K562 (cell line): Measurements from ENCODE around the gene BEST4. TPM values are rescaled to one million over a fixed set of nuclear protein-coding genes. Genes with fewer than 3 reads are reported as not detected.

Source experiments
- CHD7 ChIP-seq: fragments of 200-600 bp; sonication (generic); IDR thresholded peaks from one replicate; pipeline ENCODE4 v1.6.1; 2012; ENCODE audit warnings: mild to moderate bottlenecking, low read depth, low read length, inconsistent platforms
- KAT7 ChIP-seq: sonication (generic); formaldehyde crosslinking; IDR thresholded peaks from 2 replicates; pipeline ENCODE4 v1.8.0; 2022; ENCODE audit warnings: missing genetic modification reagents, mild to moderate bottlenecking, borderline replicate concordance
- NR1H2 ChIP-seq: sonication (generic); formaldehyde crosslinking; IDR thresholded peaks from 2 replicates; pipeline ENCODE4 v1.4.0; 2020; ENCODE audit warnings: mild to moderate bottlenecking, missing genetic modification reagents
- RERE ChIP-seq: sonication (generic); formaldehyde crosslinking; IDR thresholded peaks from 2 replicates; pipeline ENCODE4 v1.8.0; 2023; ENCODE audit warnings: missing genetic modification reagents, mild to moderate bottlenecking, borderline replicate concordance
- ZBTB12 ChIP-seq: fragments of 250-450 bp; sonication (Bioruptor Pico); IDR thresholded peaks from 2 replicates; pipeline ENCODE4 v1.4.0; 2020
- ZNF121 ChIP-seq: sonication (generic); formaldehyde crosslinking; conservative IDR thresholded peaks from 2 replicates; pipeline ENCODE4 v1.8.0; 2022; ENCODE audit warnings: missing genetic modification reagents
- polyA plus RNA-seq, 8 experiments: library from polyadenylated mRNA; depleted of rRNA in 4 of 8; stranded (reverse) in 5 of 8; unstranded in 3 of 8; fragments of >200 nt; fragmentation: Nextera tagmentation in 2 of 8; fragmentation: Illumina TruSeq in 1 of 8; extraction: Ambion mirVana in 2 of 8; extraction: Trizol in 1 of 8; gene quantifications; 2 replicates each; pipeline versions ENCODE4 v1.2.1 to v1.2.3, GENCODE V29; 2011 to 2014; ENCODE audit warnings: inconsistent platforms in 1 of 8, missing spikeins in 1 of 8
- total RNA-seq, 7 experiments: library from RNA; depleted of rRNA in 6 of 7; stranded (reverse); fragments of >200 nt in 6 of 7; fragmentation: Illumina TruSeq in 2 of 7; extraction: Trizol in 2 of 7; gene quantifications; 2 replicates each; pipeline versions ENCODE4 v1.2.1 to v1.2.3, GENCODE V29; 2011 to 2021; ENCODE audit warnings: low replicate concordance in 1 of 7

BEST4 gene
- total and polyA plus RNA-seq, 9 of the 15 experiments (the other 6 are each of a cell fraction or from before 2014, with no cell fraction given) = 0.07 to 0.11 TPM; not detected in 7

- TF ChIP-seq CHD7 = no peak
- no peak for TF ChIP-seq NR1H2
- TF ChIP-seq ZBTB12 (CRISPR knock-in tag) = no peak
- peak; percentile 92; the same call in 1 of the 2 replicates for TF ChIP-seq KAT7 (CRISPR knock-in tag)
- TF ChIP-seq ZNF121 (CRISPR knock-in tag) = no peak
- 0 out of 2 replicates have a peak, but pooled peaks have one; percentile 28 for TF ChIP-seq RERE (CRISPR knock-in tag)
Measured at GRCh38 chr1:44826375-44827196, 38.6 kb upstream of the BEST4 start (continued).
